Hepatic stellate cell (primary cell): Measurements from ENCODE around the gene ABCF1.

Experiments used
- DNase-seq: peaks from one replicate; pipeline ENCODE4 v3.0.0; 2011; ENCODE audit warnings: low spot score

ABCF1 gene

GRCh38 chr6:30626484-30627366, 55.5 kb downstream of the ABCF1 start, which contains the start of gene ATAT1:
Gene ATAT1 (plus strand): TSS chr6:30626874.
- DNase-seq, result peak; percentile 86

GRCh38 chr6:30635834-30636233, 64.6 kb downstream of the ABCF1 start:
- no peak for DNase-seq

- DNase-seq, result no peak
Observed at GRCh38 chr6:30640481-30640880, 69.2 kb downstream of the ABCF1 start.

- no peak for DNase-seq
Observed at GRCh38 chr6:30641048-30641447, 69.8 kb downstream of the ABCF1 start.
